Nephron (organoid): ENCODE data around the gene RALGDS.

Experiments
- H3K27ac Mint-ChIP-seq, 3 experiments: 2 replicates each; pipeline ENCODE4 v1.8.0; 2020; ENCODE audit warnings: mixed read lengths in 3 of 3, mild to moderate bottlenecking in 2 of 3, moderate library complexity in 1 of 3
- H3K27me3 Mint-ChIP-seq: 2 replicates; pipeline ENCODE4 v1.8.0; 2021; ENCODE audit warnings: low read depth, mild to moderate bottlenecking, moderate library complexity, mixed read lengths
- H3K36me3 Mint-ChIP-seq: 2 replicates; pipeline ENCODE4 v1.8.0; 2020; ENCODE audit warnings: low read depth, mixed read lengths
- H3K4me1 Mint-ChIP-seq: 2 replicates; pipeline ENCODE4 v1.8.0; 2020; ENCODE audit warnings: mixed read lengths
- H3K4me3 Mint-ChIP-seq, 3 experiments: 2 replicates each; pipeline ENCODE4 v1.8.0; 2020; ENCODE audit warnings: mild to moderate bottlenecking in 3 of 3, mixed read lengths in 3 of 3, moderate library complexity in 2 of 3
- H3K9me3 Mint-ChIP-seq: 2 replicates; pipeline ENCODE4 v1.8.0; 2020; ENCODE audit warnings: mixed read lengths
- CTCF ChIP-seq, 3 experiments: fragments of 200-600 bp; sonication (generic); IDR thresholded peaks; one replicate each; pipeline ENCODE4 v1.5.0; 2021; ENCODE audit warnings: antibody characterized with exemption in 3 of 3; ENCODE audit not compliant: unreplicated experiment in 3 of 3

The RALGDS gene

GRCh38 chr9:133051966-133052539, 69.0 kb downstream of the RALGDS start:
- Mint-ChIP-seq H3K27me3 (no peaks in the 10 kb centered on the region), H3K27ac (no peak overlapping the region), H3K36me3 (peaks cover 45% of the 10 kb centered on the region), H3K9me3 (no peaks in the 10 kb centered on the region), H3K4me1 (peaks cover 29% of the 10 kb centered on the region), H3K4me3 (no peak overlapping the region)
- no peak for TF ChIP-seq CTCF (IDR thresholded peaks at IDR 0.05; ENCODE audit: unreplicated experiment in 3 of 3)

GRCh38 chr9:133051281-133051900, 69.6 kb downstream of the RALGDS start:
- Mint-ChIP-seq H3K27me3 (no peaks in the 10 kb centered on the region), H3K9me3 (no peaks in the 10 kb centered on the region), H3K27ac (no peak overlapping the region), H3K36me3 (peaks cover 50% of the 10 kb centered on the region), H3K4me3 (no peak overlapping the region), H3K4me1 (peaks cover 29% of the 10 kb centered on the region)
- no peak for TF ChIP-seq CTCF (IDR thresholded peaks at IDR 0.05; ENCODE audit: unreplicated experiment in 3 of 3)

GRCh38 chr9:133050781-133051180, 70.3 kb downstream of the RALGDS start:
- no peaks in the 10 kb centered on the region for H3K27me3 Mint-ChIP-seq
- H3K36me3 Mint-ChIP-seq, result peaks cover 49% of the 10 kb centered on the region
- peaks cover 29% of the 10 kb centered on the region for H3K4me1 Mint-ChIP-seq
- no peak for TF ChIP-seq CTCF (IDR thresholded peaks at IDR 0.05; ENCODE audit: unreplicated experiment in 3 of 3)
- no peak overlapping the region for H3K4me3 Mint-ChIP-seq
- H3K9me3 Mint-ChIP-seq, result no peaks in the 10 kb centered on the region
- no peak overlapping the region for H3K27ac Mint-ChIP-seq

GRCh38 chr9:133050142-133050541, 70.9 kb downstream of the RALGDS start:
- no peak for TF ChIP-seq CTCF (IDR thresholded peaks at IDR 0.05; ENCODE audit: unreplicated experiment in 3 of 3)
- H3K36me3 Mint-ChIP-seq, result peaks cover 47% of the 10 kb centered on the region
- no peaks in the 10 kb centered on the region for H3K9me3 Mint-ChIP-seq
- no peak overlapping the region for H3K4me3 Mint-ChIP-seq
- peaks cover 26% of the 10 kb centered on the region for H3K4me1 Mint-ChIP-seq
- no peaks in the 10 kb centered on the region for H3K27me3 Mint-ChIP-seq
- H3K27ac Mint-ChIP-seq, result no peak overlapping the region

GRCh38 chr9:133049043-133049442, 72.0 kb downstream of the RALGDS start:
- no peak overlapping the region for H3K27ac Mint-ChIP-seq
- no peaks in the 10 kb centered on the region for H3K9me3 Mint-ChIP-seq
- H3K36me3 Mint-ChIP-seq, result peaks cover 53% of the 10 kb centered on the region
- no peak overlapping the region for H3K4me3 Mint-ChIP-seq
- no peaks in the 10 kb centered on the region for H3K27me3 Mint-ChIP-seq
- TF ChIP-seq CTCF (IDR thresholded peaks at IDR 0.05; ENCODE audit: unreplicated experiment in 3 of 3), result no peak
- peaks cover 20% of the 10 kb centered on the region for H3K4me1 Mint-ChIP-seq

GRCh38 chr9:133048595-133048994, 72.4 kb downstream of the RALGDS start:
- peaks cover 16% of the 10 kb centered on the region for H3K4me1 Mint-ChIP-seq
- no peak for TF ChIP-seq CTCF (IDR thresholded peaks at IDR 0.05; ENCODE audit: unreplicated experiment in 3 of 3)
- H3K27ac Mint-ChIP-seq, result no peak overlapping the region
- H3K27me3 Mint-ChIP-seq, result no peaks in the 10 kb centered on the region
- no peaks in the 10 kb centered on the region for H3K9me3 Mint-ChIP-seq
- peaks cover 52% of the 10 kb centered on the region for H3K36me3 Mint-ChIP-seq
- H3K4me3 Mint-ChIP-seq, result no peak overlapping the region
